PC-3 (cell line): ENCODE data around the gene NFE2L1.

Experiments used
- EZH2 ChIP-seq: fragments of 300-600 bp; sonication (generic); IDR thresholded peaks from one replicate; pipeline ENCODE4 v1.6.1; 2017; ENCODE audit warnings: antibody characterized with exemption, mild to moderate bottlenecking, low read length; ENCODE audit not compliant: unreplicated experiment
- TF ChIP-seq, protein P1 (sequence below): fragments of 300-600 bp; sonication (generic); conservative IDR thresholded peaks from 2 replicates; pipeline ENCODE4 v1.5.1; 2017; ENCODE audit warnings: antibody characterized with exemption, low read depth, mild to moderate bottlenecking, low read length

DNA sequence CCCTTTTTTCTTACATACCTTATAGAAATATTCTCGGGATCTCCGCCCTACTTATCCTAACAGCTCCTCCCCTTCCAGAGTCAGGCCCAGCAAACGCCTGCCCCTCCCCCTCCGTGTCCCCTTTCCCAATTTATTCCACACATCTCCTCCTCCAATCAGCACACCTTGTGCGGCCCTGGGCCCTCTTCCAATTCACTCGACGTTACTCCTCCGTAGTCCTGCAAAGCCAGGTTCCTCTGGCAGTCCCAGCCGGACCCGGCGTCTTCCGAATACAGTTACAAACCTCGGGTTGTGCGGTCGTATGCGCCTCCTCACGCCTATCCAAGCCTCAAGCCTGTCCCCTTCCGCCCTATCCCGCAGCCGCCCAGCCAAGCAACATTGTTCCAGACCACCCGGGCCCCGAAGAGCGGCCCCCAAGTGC is 52.4 kb downstream of the NFE2L1 start:
- TF ChIP-seq, protein P1, sequence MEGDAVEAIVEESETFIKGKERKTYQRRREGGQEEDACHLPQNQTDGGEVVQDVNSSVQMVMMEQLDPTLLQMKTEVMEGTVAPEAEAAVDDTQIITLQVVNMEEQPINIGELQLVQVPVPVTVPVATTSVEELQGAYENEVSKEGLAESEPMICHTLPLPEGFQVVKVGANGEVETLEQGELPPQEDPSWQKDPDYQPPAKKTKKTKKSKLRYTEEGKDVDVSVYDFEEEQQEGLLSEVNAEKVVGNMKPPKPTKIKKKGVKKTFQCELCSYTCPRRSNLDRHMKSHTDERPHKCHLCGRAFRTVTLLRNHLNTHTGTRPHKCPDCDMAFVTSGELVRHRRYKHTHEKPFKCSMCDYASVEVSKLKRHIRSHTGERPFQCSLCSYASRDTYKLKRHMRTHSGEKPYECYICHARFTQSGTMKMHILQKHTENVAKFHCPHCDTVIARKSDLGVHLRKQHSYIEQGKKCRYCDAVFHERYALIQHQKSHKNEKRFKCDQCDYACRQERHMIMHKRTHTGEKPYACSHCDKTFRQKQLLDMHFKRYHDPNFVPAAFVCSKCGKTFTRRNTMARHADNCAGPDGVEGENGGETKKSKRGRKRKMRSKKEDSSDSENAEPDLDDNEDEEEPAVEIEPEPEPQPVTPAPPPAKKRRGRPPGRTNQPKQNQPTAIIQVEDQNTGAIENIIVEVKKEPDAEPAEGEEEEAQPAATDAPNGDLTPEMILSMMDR, result no peak
- TF ChIP-seq EZH2, result no peak
